ENCODE results near the gene EEFSEC. TPM values are rescaled to one million over a fixed set of nuclear protein-coding genes. Genes with fewer than 3 reads are reported as not detected.
A peak's percentile ranks its signal among the peaks of the same experiment; 100 is the strongest.

EEFSEC gene
- total RNA-seq, 1 donor from 2014 or later = 15.6 TPM

GRCh38 chr3:128310286-128311058 lies 157.2 kb downstream of the EEFSEC start:
- no peak overlapping the region for H3K4me3 Mint-ChIP-seq (ENCODE audit: unreplicated experiment)
- DNase-seq (ENCODE audit: extremely low spot score, unreplicated experiment) = peak; percentile 60
- H3K9me3 Mint-ChIP-seq (ENCODE audit: unreplicated experiment) = no peaks in the 10 kb centered on the region
- H3K27me3 Mint-ChIP-seq (ENCODE audit: unreplicated experiment) = no peaks in the 10 kb centered on the region
- peaks cover 11% of the 10 kb centered on the region for H3K36me3 Mint-ChIP-seq (ENCODE audit: unreplicated experiment)
- no peaks in the 10 kb centered on the region for H3K4me1 Mint-ChIP-seq (ENCODE audit: unreplicated experiment)
- H3K27ac Mint-ChIP-seq (ENCODE audit: unreplicated experiment) = no peak overlapping the region
- TF ChIP-seq CTCF (IDR thresholded peaks at IDR 0.05) = no peak

- Mint-ChIP-seq H3K4me3 (ENCODE audit: unreplicated experiment) (no peak overlapping the region), H3K4me1 (ENCODE audit: unreplicated experiment) (no peaks in the 10 kb centered on the region), H3K27ac (ENCODE audit: unreplicated experiment) (no peak overlapping the region), H3K36me3 (ENCODE audit: unreplicated experiment) (peaks cover 9% of the 10 kb centered on the region), H3K9me3 (ENCODE audit: unreplicated experiment) (no peaks in the 10 kb centered on the region), H3K27me3 (ENCODE audit: unreplicated experiment) (no peaks in the 10 kb centered on the region)
- no peak for TF ChIP-seq CTCF (IDR thresholded peaks at IDR 0.05)
- peak; percentile 54 for DNase-seq (ENCODE audit: extremely low spot score, unreplicated experiment)
Observed at GRCh38 chr3:128311441-128311844, 158.2 kb downstream of the EEFSEC start.

- H3K27ac Mint-ChIP-seq (ENCODE audit: unreplicated experiment) = no peak overlapping the region
- no peaks in the 10 kb centered on the region for H3K27me3 Mint-ChIP-seq (ENCODE audit: unreplicated experiment)
- H3K9me3 Mint-ChIP-seq (ENCODE audit: unreplicated experiment) = no peaks in the 10 kb centered on the region
- peaks cover 10% of the 10 kb centered on the region for H3K36me3 Mint-ChIP-seq (ENCODE audit: unreplicated experiment)
- TF ChIP-seq CTCF (IDR thresholded peaks at IDR 0.05) = no peak
- H3K4me1 Mint-ChIP-seq (ENCODE audit: unreplicated experiment) = no peaks in the 10 kb centered on the region
- DNase-seq (ENCODE audit: extremely low spot score, unreplicated experiment) = peak; percentile 80
- H3K4me3 Mint-ChIP-seq (ENCODE audit: unreplicated experiment) = no peak overlapping the region
Observed at GRCh38 chr3:128312271-128312670, 159.0 kb downstream of the EEFSEC start.

- Mint-ChIP-seq H3K27ac (ENCODE audit: unreplicated experiment) (no peak overlapping the region), H3K36me3 (ENCODE audit: unreplicated experiment) (peaks cover 12% of the 10 kb centered on the region), H3K27me3 (ENCODE audit: unreplicated experiment) (no peaks in the 10 kb centered on the region), H3K4me3 (ENCODE audit: unreplicated experiment) (no peak overlapping the region), H3K9me3 (ENCODE audit: unreplicated experiment) (no peaks in the 10 kb centered on the region), H3K4me1 (ENCODE audit: unreplicated experiment) (no peaks in the 10 kb centered on the region)
- TF ChIP-seq CTCF (IDR thresholded peaks at IDR 0.05) = no peak
- peak; percentile 48 for DNase-seq (ENCODE audit: extremely low spot score, unreplicated experiment)
Observed at GRCh38 chr3:128313071-128313725, 159.9 kb downstream of the EEFSEC start.

GRCh38 chr3:128313935-128314334 lies 160.7 kb downstream of the EEFSEC start:
- H3K27ac Mint-ChIP-seq (ENCODE audit: unreplicated experiment) = no peak overlapping the region
- H3K4me1 Mint-ChIP-seq (ENCODE audit: unreplicated experiment) = no peaks in the 10 kb centered on the region
- H3K9me3 Mint-ChIP-seq (ENCODE audit: unreplicated experiment) = no peaks in the 10 kb centered on the region
- no peak overlapping the region for H3K4me3 Mint-ChIP-seq (ENCODE audit: unreplicated experiment)
- no peak for DNase-seq (ENCODE audit: extremely low spot score, unreplicated experiment)
- H3K36me3 Mint-ChIP-seq (ENCODE audit: unreplicated experiment) = peaks cover 8% of the 10 kb centered on the region
- no peaks in the 10 kb centered on the region for H3K27me3 Mint-ChIP-seq (ENCODE audit: unreplicated experiment)
- TF ChIP-seq CTCF (IDR thresholded peaks at IDR 0.05) = no peak
